ENCODE data around the gene LPCAT1. TPM values are rescaled to one million over a fixed set of nuclear protein-coding genes. Genes with fewer than 3 reads are reported as not detected.

LPCAT1 gene
- total and polyA plus RNA-seq, 2 experiments from 2014 or later: 44.1 to 56.0 TPM

- no peak overlapping the region for H2AFZ ChIP-seq
- no peaks in the 10 kb centered on the region for H3K36me3 ChIP-seq (replicated peaks; ENCODE audit: insufficient read depth, low read depth)
- WGBS (ENCODE audit: low lambda C conversion rate, missing lambda C conversion rate): 85% methylated on average over 33 of the region's 33 CpGs
- no peaks in the 10 kb centered on the region for H3K4me1 ChIP-seq (ENCODE audit: insufficient read depth)
- no peaks in the 10 kb centered on the region for H3K79me2 ChIP-seq
- TF ChIP-seq CTCF (IDR thresholded peaks at IDR 0.05; ENCODE audit: poor library complexity) (no peak), EZH2phosphoT487 (IDR thresholded peaks at IDR 0.05; ENCODE audit: low read depth, severe bottlenecking, unreplicated experiment) (no peak), EZH2 (IDR thresholded peaks at IDR 0.05; ENCODE audit: borderline replicate concordance) (no peak)
- H4K20me1 ChIP-seq (ENCODE audit: insufficient read depth, poor library complexity, severe bottlenecking): no peaks in the 10 kb centered on the region
- H3K4me3 ChIP-seq: no peak overlapping the region
- no peaks in the 10 kb centered on the region for H3K9me3 ChIP-seq (ENCODE audit: low read depth)
- no peaks in the 10 kb centered on the region for H3K27me3 ChIP-seq
- DNase-seq (ENCODE audit: low spot score): no peak
- H3K27ac ChIP-seq: no peak overlapping the region
- H3K4me2 ChIP-seq: no peak overlapping the region
- H3K9me2 ChIP-seq (replicated peaks; ENCODE audit: insufficient read depth): no peaks in the 10 kb centered on the region
Observed at GRCh38 chr5:1552521-1553255, 28.9 kb upstream of the LPCAT1 start.

- H3K27me3 ChIP-seq: no peaks in the 10 kb centered on the region
- no peak overlapping the region for H3K4me2 ChIP-seq
- H3K4me3 ChIP-seq: no peak overlapping the region
- H3K9me3 ChIP-seq (ENCODE audit: low read depth): no peaks in the 10 kb centered on the region
- no peak overlapping the region for H3K27ac ChIP-seq
- TF ChIP-seq EZH2phosphoT487 (IDR thresholded peaks at IDR 0.05; ENCODE audit: low read depth, severe bottlenecking, unreplicated experiment) (no peak), CTCF (IDR thresholded peaks at IDR 0.05; ENCODE audit: poor library complexity) (no peak), EZH2 (IDR thresholded peaks at IDR 0.05; ENCODE audit: borderline replicate concordance) (no peak)
- H3K9me2 ChIP-seq (replicated peaks; ENCODE audit: insufficient read depth): no peaks in the 10 kb centered on the region
- H3K79me2 ChIP-seq: no peaks in the 10 kb centered on the region
- no peaks in the 10 kb centered on the region for H3K36me3 ChIP-seq (replicated peaks; ENCODE audit: insufficient read depth, low read depth)
- no peak overlapping the region for H2AFZ ChIP-seq
- 85% methylated on average over 31 of the region's 32 CpGs for WGBS (ENCODE audit: low lambda C conversion rate, missing lambda C conversion rate)
- no peaks in the 10 kb centered on the region for H3K4me1 ChIP-seq (ENCODE audit: insufficient read depth)
- no peak for DNase-seq (ENCODE audit: low spot score)
- no peaks in the 10 kb centered on the region for H4K20me1 ChIP-seq (ENCODE audit: insufficient read depth, poor library complexity, severe bottlenecking)
Observed at GRCh38 chr5:1551426-1552301, 27.9 kb upstream of the LPCAT1 start.

GRCh38 chr5:1550287-1551076, 26.7 kb upstream of the LPCAT1 start:
- Histone ChIP-seq H3K9me2 (replicated peaks; ENCODE audit: insufficient read depth) (no peaks in the 10 kb centered on the region), H2AFZ (no peak overlapping the region), H3K4me1 (ENCODE audit: insufficient read depth) (no peaks in the 10 kb centered on the region), H3K36me3 (replicated peaks; ENCODE audit: insufficient read depth, low read depth) (no peaks in the 10 kb centered on the region), H3K27ac (no peak overlapping the region), H3K4me3 (no peak overlapping the region), H4K20me1 (ENCODE audit: insufficient read depth, poor library complexity, severe bottlenecking) (no peaks in the 10 kb centered on the region), H3K79me2 (no peaks in the 10 kb centered on the region), H3K9me3 (ENCODE audit: low read depth) (no peaks in the 10 kb centered on the region), H3K4me2 (no peak overlapping the region), H3K27me3 (no peaks in the 10 kb centered on the region)
- 85% methylated on average over 17 of the region's 17 CpGs for WGBS (ENCODE audit: low lambda C conversion rate, missing lambda C conversion rate)
- no peak for DNase-seq (ENCODE audit: low spot score)
- TF ChIP-seq EZH2phosphoT487 (IDR thresholded peaks at IDR 0.05; ENCODE audit: low read depth, severe bottlenecking, unreplicated experiment): no peak
- no peak for TF ChIP-seq CTCF (IDR thresholded peaks at IDR 0.05; ENCODE audit: poor library complexity)
- no peak for TF ChIP-seq EZH2 (IDR thresholded peaks at IDR 0.05; ENCODE audit: borderline replicate concordance)
